CD14-positive monocyte (primary cell): Measurements from ENCODE around the gene DNAH3. TPM values are rescaled to one million over a fixed set of nuclear protein-coding genes. Genes with fewer than 3 reads are reported as not detected.

Experiments
- DNase-seq, 3 donors: peaks; one replicate each; pipeline ENCODE4 v3.0.0-alpha.2; 2011 to 2022
- H2AFZ ChIP-seq: 2 replicates; pipeline ENCODE4 v1.6.0; 2012; ENCODE audit warnings: mild to moderate bottlenecking, low read depth, low read length, inconsistent platforms; ENCODE audit not compliant: insufficient read depth, poor library complexity, severe bottlenecking
- H3K27ac ChIP-seq, 2 donors: 1 replicate in 1 of 2; 2 replicates in 1 of 2; pipeline ENCODE4 v1.5.1; 2012 to 2013; ENCODE audit warnings: low read length in 2 of 2, control low read depth in 1 of 2, inconsistent platforms in 1 of 2, low read depth in 1 of 2, mild to moderate bottlenecking in 1 of 2
- H3K27me3 ChIP-seq, 2 donors: one replicate each; pipeline versions ENCODE4 v1.6.0 to v1.6.1; 2011 to 2013; ENCODE audit warnings: low read length in 2 of 2; ENCODE audit not compliant: control insufficient read depth in 2 of 2, insufficient read depth in 2 of 2
- H3K36me3 ChIP-seq, 2 donors: replicated peaks in 1 of 2; 1 replicate in 1 of 2; 2 replicates in 1 of 2; pipeline versions ENCODE4 v1.5.1 to v1.6.1; 2012 to 2013; ENCODE audit warnings: low read length in 2 of 2, control low read depth in 1 of 2, inconsistent platforms in 1 of 2, mild to moderate bottlenecking in 1 of 2; ENCODE audit not compliant: insufficient read depth in 2 of 2, control insufficient read depth in 1 of 2
- H3K4me1 ChIP-seq, 2 donors: 1 replicate in 1 of 2; 2 replicates in 1 of 2; pipeline versions ENCODE4 v1.5.1 to v1.6.1; 2012 to 2013; ENCODE audit warnings: low read length in 2 of 2, control low read depth in 1 of 2, inconsistent platforms in 1 of 2, mild to moderate bottlenecking in 1 of 2, moderate library complexity in 1 of 2; ENCODE audit not compliant: insufficient read depth in 2 of 2, control insufficient read depth in 1 of 2
- H3K4me2 ChIP-seq: replicated peaks from 2 replicates; pipeline ENCODE3; 2012; ENCODE audit warnings: low read length, moderate library complexity, mild to moderate bottlenecking; ENCODE audit not compliant: poor library complexity, severe bottlenecking; ENCODE audit errors: extremely low read depth
- H3K4me3 ChIP-seq, 3 experiments: fragments of 200-600 bp in 1 of 3; sonication (generic) in 1 of 3; replicated peaks in 1 of 3; 1 replicate in 2 of 3; 2 replicates in 1 of 3; pipeline ENCODE4 v1.5.1; 2011 to 2013; ENCODE audit warnings: low read length in 3 of 3, mild to moderate bottlenecking in 3 of 3, control low read depth in 2 of 3, low read depth in 2 of 3, inconsistent platforms in 1 of 3, moderate library complexity in 1 of 3
- H3K79me2 ChIP-seq: 2 replicates; pipeline ENCODE4 v1.6.0; 2012; ENCODE audit warnings: mild to moderate bottlenecking, control low read depth, inconsistent platforms, low read length, moderate library complexity; ENCODE audit not compliant: insufficient read depth
- H3K9ac ChIP-seq: 2 replicates; pipeline ENCODE4 v1.6.0; 2017; ENCODE audit warnings: low read length, mild to moderate bottlenecking; ENCODE audit not compliant: insufficient read depth, poor library complexity, severe bottlenecking
- H3K9me3 ChIP-seq, 2 donors: replicated peaks in 1 of 2; 1 replicate in 1 of 2; 2 replicates in 1 of 2; pipeline versions ENCODE4 v1.5.1 to v1.6.1; 2012 to 2013; ENCODE audit warnings: low read length in 2 of 2, control low read depth in 1 of 2; ENCODE audit not compliant: control insufficient read depth in 1 of 2, insufficient read depth in 1 of 2
- H4K20me1 ChIP-seq: 2 replicates; pipeline ENCODE4 v1.6.0; 2012; ENCODE audit warnings: mild to moderate bottlenecking, low read length, control low read depth, moderate library complexity; ENCODE audit not compliant: insufficient read depth
- H3K27ac Mint-ChIP-seq, 7 donors: one replicate each; pipeline ENCODE4 v1.8.0; 2020; ENCODE audit warnings: mild to moderate bottlenecking in 7 of 7, mixed read lengths in 7 of 7, moderate library complexity in 6 of 7, inconsistent platforms in 2 of 7
- H3K27me3 Mint-ChIP-seq, 3 donors: one replicate each; pipeline ENCODE4 v1.8.0; 2021 to 2022; ENCODE audit warnings: low read depth in 3 of 3, mild to moderate bottlenecking in 3 of 3, mixed read lengths in 3 of 3, moderate library complexity in 3 of 3, inconsistent platforms in 1 of 3
- H3K36me3 Mint-ChIP-seq, 2 donors: one replicate each; pipeline ENCODE4 v1.8.0; 2020; ENCODE audit warnings: mixed read lengths in 2 of 2, inconsistent platforms in 1 of 2, mild to moderate bottlenecking in 1 of 2
- H3K4me1 Mint-ChIP-seq: one replicate; pipeline ENCODE4 v1.8.0; 2020; ENCODE audit warnings: mild to moderate bottlenecking, mixed read lengths
- H3K4me3 Mint-ChIP-seq, 2 donors: one replicate each; pipeline ENCODE4 v1.8.0; 2020; ENCODE audit warnings: mild to moderate bottlenecking in 2 of 2, mixed read lengths in 2 of 2, moderate library complexity in 1 of 2
- H3K9me3 Mint-ChIP-seq, 7 donors: one replicate each; pipeline ENCODE4 v1.8.0; 2020 to 2022; ENCODE audit warnings: mixed read lengths in 7 of 7, mild to moderate bottlenecking in 6 of 7, moderate library complexity in 6 of 7, inconsistent platforms in 2 of 7
- CTCF ChIP-seq: fragments of 200-600 bp; IDR thresholded peaks from one replicate; pipeline ENCODE4 v1.8.0; 2022; ENCODE audit warnings: antibody characterized with exemption, mild to moderate bottlenecking
- WGBS: methylation state at CpG from one replicate; pipeline ENCODE4 v1.1.5; 2013; ENCODE audit warnings: missing lambda C conversion rate; ENCODE audit not compliant: insufficient coverage; 5-methylcytosine and 5-hydroxymethylcytosine counted together
- intact Hi-C, 2 donors: fragments of 100-400 bp; cut with micrococcal nuclease; formaldehyde crosslinking; loops; one replicate each; pipeline versions ENCODE4 v1.15.0 to v1.15.1; 2023
- polyA plus RNA-seq, 3 donors: library from polyadenylated mRNA; depleted of rRNA in 1 of 3; unstranded in 2 of 3; stranded (reverse) in 1 of 3; fragments of 300-500 nt in 2 of 3; fragments of >200 nt in 1 of 3; fragmentation: Illumina TruSeq in 2 of 3; gene quantifications; 1 replicate in 2 of 3; 2 replicates in 1 of 3; pipeline ENCODE4 v1.2.3, GENCODE V29; 2012 to 2021

Gene DNAH3
- polyA plus RNA-seq, 3 donors: not detected

GRCh38 chr16:21158208-21159110 is 7.8 kb upstream of the DNAH3 start, which contains the start of gene LDAF1:
Gene LDAF1, plus strand, starts transcription at chr16:21158674. Its CDS starts 2,509 bp downstream, at chr16:21161183.
- TF ChIP-seq CTCF: no peak
- Mint-ChIP-seq H3K27ac (peak within 1 kb of the TSS in 6 of 7 donors; percentile 18 to 82 (median 39)), H3K36me3 (peaks cover 21 to 24% of the 10 kb centered on the region in 2 donors), H3K27me3 (peaks cover 0 to 1% (median under 1%) of the 10 kb centered on the region in 3 donors), H3K9me3 (peaks cover 0 to 4% (median 0%) of the 10 kb centered on the region in 7 donors), H3K4me1 (peaks cover 21% of the 10 kb centered on the region), H3K4me3 (peak within 1 kb of the TSS; percentile 86 to 96)
- Histone ChIP-seq H3K9ac (peak within 1 kb of the TSS; percentile 69), H4K20me1 (peaks cover 3% of the 10 kb centered on the region), H3K27ac (peak within 1 kb of the TSS in 1 of 2 donors; percentile 67), H3K27me3 (no peaks in the 10 kb centered on the region), H3K4me1 (peaks cover 16 to 23% of the 10 kb centered on the region in 2 donors), H3K4me3 (peak within 1 kb of the TSS; percentile 51 to 94 (median 60)), H3K79me2 (peaks cover 3% of the 10 kb centered on the region), H3K9me3 (no peaks in the 10 kb centered on the region), H3K4me2 (peak within 1 kb of the TSS; percentile 100), H2AFZ (peak within 1 kb of the TSS; percentile 87), H3K36me3 (peaks cover 9 to 27% of the 10 kb centered on the region in 2 donors)
- DNase-seq: peak; percentile 54 to 78 (median 65)
- intact Hi-C loops: no loop called here
- under 1% methylated on average over 41 of the region's 59 CpGs for WGBS

DNA sequence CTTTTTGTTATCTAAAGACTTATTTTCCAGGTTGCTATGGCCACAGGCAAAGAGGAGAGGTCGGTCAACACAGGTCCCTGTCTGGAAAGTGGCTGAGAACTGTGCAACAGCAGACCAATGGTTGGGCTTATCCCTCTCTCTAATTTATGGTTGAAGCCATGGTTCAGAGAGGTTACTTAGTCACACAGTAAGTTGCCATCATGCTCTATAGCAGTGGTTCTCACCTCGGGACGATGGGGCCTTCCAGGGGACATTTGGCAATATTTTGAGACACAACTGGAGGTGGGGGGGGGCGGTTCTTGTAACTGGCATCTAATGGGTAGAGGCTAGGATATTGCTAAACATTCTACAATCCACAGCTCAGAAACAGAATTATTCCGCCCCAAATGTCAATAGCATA is 7.0 kb upstream of the DNAH3 start:
- no peaks in the 10 kb centered on the region for H3K27me3 ChIP-seq
- H3K79me2 ChIP-seq: peaks cover 3% of the 10 kb centered on the region
- H3K27ac Mint-ChIP-seq: no peak overlapping the region
- H3K36me3 ChIP-seq: peaks cover 4 to 19% of the 10 kb centered on the region in 2 donors
- no peak overlapping the region for H3K9ac ChIP-seq
- no peak overlapping the region for H3K27ac ChIP-seq
- H3K4me3 ChIP-seq: peak overlapping the region in 1 of 3 experiments; percentile 94
- peak overlapping the region; percentile 87 for H2AFZ ChIP-seq
- H3K9me3 ChIP-seq: no peaks in the 10 kb centered on the region
- H3K4me2 ChIP-seq: peak overlapping the region; percentile 100
- H3K4me1 Mint-ChIP-seq: peaks cover 21% of the 10 kb centered on the region
- H3K27me3 Mint-ChIP-seq: peaks cover 0 to 2% (median 1%) of the 10 kb centered on the region in 3 donors
- no peak overlapping the region for H3K4me3 Mint-ChIP-seq
- H3K9me3 Mint-ChIP-seq: peaks cover 0 to 5% (median 0%) of the 10 kb centered on the region in 7 donors
- peaks cover 14 to 16% of the 10 kb centered on the region in 2 donors for H3K36me3 Mint-ChIP-seq
- peaks cover 3% of the 10 kb centered on the region for H4K20me1 ChIP-seq
- DNase-seq: no peak
- WGBS: 88% methylated on average over 1 of the region's 5 CpGs
- TF ChIP-seq CTCF: no peak
- intact Hi-C loops: no loop called here
- peaks cover 16 to 23% of the 10 kb centered on the region in 2 donors for H3K4me1 ChIP-seq
